EH (cell line): ENCODE data around the gene CDK8.
"Not testable (repeated sequence)": the region's sequence is repeated elsewhere in the genome, so short reads cannot be mapped to it uniquely, and the experiment has no call there.

Experiments used
- DNase-seq: peaks from one replicate; pipeline ENCODE4 v3.0.0-alpha.2; 2015; ENCODE audit warnings: low read depth

Gene CDK8

DNA sequence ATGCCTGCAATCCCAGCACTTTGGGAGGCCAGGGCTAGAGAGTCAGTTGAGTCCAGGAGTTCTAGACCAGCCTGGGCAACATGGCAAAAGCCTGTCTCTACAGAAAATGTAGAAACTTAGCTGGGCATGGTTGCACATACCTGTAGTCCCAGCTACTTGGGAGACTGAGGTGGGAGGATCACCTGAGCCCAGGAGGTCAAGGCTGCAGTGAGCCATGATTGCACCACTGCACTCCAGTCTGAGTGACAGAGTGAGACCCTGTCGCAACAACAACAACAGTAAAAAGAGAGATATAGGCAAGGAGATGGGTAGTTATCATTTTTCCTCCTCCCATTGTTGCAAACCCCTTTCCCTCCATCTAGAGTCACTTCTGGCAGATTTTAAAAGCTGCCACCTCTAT is 62.2 kb downstream of the CDK8 start:
- not testable (repeated sequence) for DNase-seq

DNA sequence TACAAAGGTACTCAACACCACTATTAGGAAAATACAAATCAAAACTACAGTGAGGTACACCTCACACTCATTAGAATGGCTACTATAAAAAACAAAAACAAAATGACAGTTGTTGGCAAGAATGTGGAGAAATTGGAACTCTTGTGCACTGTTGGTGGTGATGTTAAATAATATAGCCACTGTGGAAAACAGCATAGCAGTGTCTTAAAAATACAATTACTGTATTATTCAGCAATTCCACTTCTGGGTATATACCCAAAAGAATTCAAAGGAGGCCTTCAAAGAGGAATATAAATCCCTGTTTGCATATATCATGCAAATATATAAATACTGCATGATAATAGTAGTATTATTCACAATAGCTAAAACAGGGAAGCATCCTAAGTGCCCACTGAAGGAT is 66.8 kb downstream of the CDK8 start:
- DNase-seq, result no peak

DNA sequence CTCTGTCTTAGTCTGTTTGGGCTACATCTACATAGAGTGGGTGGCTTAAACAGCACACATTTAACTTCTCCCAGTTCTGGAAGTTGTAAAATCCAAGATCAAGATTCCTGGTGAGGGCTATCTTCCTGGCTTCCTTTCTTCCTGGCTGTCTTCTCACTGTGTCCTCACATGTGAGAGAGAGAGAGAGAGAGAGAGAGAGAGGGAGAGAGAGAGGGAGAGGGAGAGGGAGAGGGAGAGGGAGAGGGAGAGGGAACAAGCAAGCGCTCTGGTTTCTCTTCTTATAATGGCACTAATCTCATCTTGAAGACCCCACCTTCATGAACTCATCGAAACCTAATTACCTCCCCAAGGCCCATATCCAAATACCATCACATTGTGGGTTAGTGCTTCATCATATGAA is 69.2 kb downstream of the CDK8 start:
- no peak for DNase-seq

- DNase-seq, result no peak
Observed at GRCh38 chr13:26323764-26324163, 69.8 kb downstream of the CDK8 start.

DNA sequence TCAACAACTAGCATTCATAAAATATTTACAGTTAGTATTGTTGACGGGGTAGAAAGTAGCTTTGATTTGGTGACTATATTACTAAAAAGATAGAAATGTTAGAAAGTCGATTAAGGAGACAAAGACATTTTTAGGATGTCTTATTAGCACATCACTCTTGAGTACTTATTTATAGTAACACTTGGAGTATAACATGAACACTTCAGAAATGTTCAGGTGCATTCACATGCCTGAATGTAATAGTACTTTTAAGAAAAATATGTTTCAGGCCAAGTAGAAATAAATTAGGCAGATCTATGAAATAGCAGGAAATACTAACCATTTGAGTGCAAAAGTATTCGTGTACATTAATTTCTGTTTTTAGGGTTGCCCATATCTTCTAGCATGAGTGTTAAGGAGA is 70.4 kb downstream of the CDK8 start:
- no peak for DNase-seq

GRCh38 chr13:26324867-26325266 is 70.9 kb downstream of the CDK8 start:
- DNase-seq, result no peak

DNA sequence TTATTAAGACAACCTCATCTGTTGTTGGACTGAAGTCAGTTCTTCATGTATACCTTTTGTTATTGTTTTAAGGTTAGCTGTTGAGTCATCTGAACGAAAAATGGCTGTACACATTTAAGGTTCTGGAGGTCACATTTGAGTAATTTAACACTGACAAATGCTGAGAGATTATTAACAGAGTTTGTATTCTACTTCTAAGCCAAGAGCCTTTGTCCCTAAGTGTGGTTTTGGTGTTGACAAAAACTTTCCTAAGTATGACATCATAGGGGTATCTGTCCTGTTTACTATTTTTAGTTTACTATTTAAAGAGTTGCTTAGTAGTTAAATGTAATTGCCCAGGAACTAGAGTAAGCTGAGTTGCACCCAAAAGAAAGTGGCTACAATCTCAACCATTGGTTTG is 71.9 kb downstream of the CDK8 start:
- DNase-seq, result no peak

GRCh38 chr13:26326562-26326961 is 72.6 kb downstream of the CDK8 start:
- no peak for DNase-seq

- DNase-seq, result no peak
Observed at GRCh38 chr13:26327940-26328725, 74.2 kb downstream of the CDK8 start.

GRCh38 chr13:26335158-26335557 is 81.2 kb downstream of the CDK8 start:
- DNase-seq, result no peak

GRCh38 chr13:26340807-26341206 is 86.9 kb downstream of the CDK8 start:
- peak; percentile 35 for DNase-seq

- DNase-seq, result no peak
Observed at GRCh38 chr13:26342898-26343297, 89.0 kb downstream of the CDK8 start.

GRCh38 chr13:26343816-26344215 is 89.9 kb downstream of the CDK8 start:
- DNase-seq, result no peak

GRCh38 chr13:26344980-26345379 is 91.1 kb downstream of the CDK8 start:
- DNase-seq, result peak; percentile 26

DNA sequence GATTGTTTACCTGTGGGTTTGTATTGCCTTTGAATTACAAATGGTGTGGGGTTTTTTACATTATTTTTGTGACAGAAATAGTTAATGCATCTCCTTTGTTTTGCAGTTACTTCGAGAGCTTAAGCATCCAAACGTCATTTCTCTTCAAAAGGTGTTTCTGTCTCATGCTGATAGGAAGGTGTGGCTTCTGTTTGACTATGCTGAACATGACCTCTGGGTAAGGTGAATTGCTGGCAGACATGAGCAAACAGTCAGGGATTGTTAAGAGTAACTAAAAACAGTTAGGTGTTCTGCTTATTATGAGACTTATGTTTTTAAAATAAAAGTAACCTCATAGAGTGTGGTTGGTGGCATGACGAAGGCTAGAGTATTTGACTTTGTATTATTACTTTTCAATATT is 95.0 kb downstream of the CDK8 start:
- no peak for DNase-seq

GRCh38 chr13:26362261-26362660 is 108.3 kb downstream of the CDK8 start:
- DNase-seq, result no peak

DNA sequence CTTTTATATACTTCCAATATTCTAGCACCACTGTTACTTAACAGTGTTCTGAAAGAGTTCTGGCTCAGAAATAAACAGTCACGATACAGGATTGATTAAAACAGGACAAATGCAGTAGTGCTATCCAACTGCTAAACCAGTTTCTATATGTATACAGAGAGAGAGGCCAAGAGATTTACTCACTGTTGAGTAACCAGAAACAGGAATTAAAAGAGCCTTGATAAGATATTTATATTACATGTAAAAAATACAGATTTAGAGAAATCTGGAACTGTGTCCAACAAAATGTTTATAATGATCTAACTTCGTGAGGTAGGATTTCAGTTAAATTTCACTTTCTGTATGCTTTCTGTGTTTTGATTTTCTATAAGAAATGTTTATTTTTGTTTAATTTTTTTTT is 116.6 kb downstream of the CDK8 start:
- no peak for DNase-seq

- no peak for DNase-seq
Observed at GRCh38 chr13:26372747-26373146, 118.8 kb downstream of the CDK8 start.

GRCh38 chr13:26376430-26376829 is 122.5 kb downstream of the CDK8 start:
- DNase-seq, result no peak

- peak; percentile 33 for DNase-seq
Observed at GRCh38 chr13:26377038-26377437, 123.1 kb downstream of the CDK8 start.

DNA sequence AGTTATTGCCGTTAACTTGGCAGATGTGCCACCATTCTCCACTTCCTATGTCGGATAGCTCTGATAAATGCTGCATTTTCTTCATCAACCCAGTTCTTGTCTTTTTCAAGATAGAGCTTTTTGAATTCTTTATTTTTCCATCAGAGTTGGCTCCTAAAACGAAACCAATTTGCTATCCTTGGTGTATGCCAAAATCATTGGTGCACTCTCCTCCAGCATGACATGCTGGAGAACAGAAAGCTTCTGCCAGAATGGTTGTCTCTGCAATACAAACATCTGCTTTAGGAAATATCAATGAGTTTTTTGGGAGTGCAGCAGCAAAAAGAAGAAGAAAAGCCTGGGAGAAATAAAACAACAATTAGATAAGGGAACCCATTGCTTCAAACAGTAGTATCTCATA is 124.2 kb downstream of the CDK8 start:
- DNase-seq, result no peak

- DNase-seq, result no peak
Observed at GRCh38 chr13:26379831-26380230, 125.9 kb downstream of the CDK8 start.

GRCh38 chr13:26380930-26381329 is 127.0 kb downstream of the CDK8 start:
- DNase-seq, result no peak

GRCh38 chr13:26382366-26382765 is 128.4 kb downstream of the CDK8 start:
- no peak for DNase-seq
